K562 (cell line): ENCODE measurements around the gene SLX9. TPM values are rescaled to one million over a fixed set of nuclear protein-coding genes. Genes with fewer than 3 reads are reported as not detected.
A peak's percentile ranks its signal among the peaks of the same experiment; 100 is the strongest.

Source experiments
- AFF1 ChIP-seq, 2 experiments: fragments of 450-650 bp; IDR thresholded peaks; 2 replicates each; pipeline ENCODE4 v1.6.1; 2018; ENCODE audit warnings: mild to moderate bottlenecking in 2 of 2, low read depth in 1 of 2; ENCODE audit not compliant: partially characterized antibody in 2 of 2
- L3MBTL2 ChIP-seq: fragments of 450-650 bp; IDR thresholded peaks from 2 replicates; pipeline ENCODE4 v1.6.1; 2016; ENCODE audit warnings: mild to moderate bottlenecking, moderate library complexity
- MAX ChIP-seq: sonication (generic); formaldehyde crosslinking; IDR thresholded peaks from 2 replicates; pipeline ENCODE4 v1.9.0; 2022; ENCODE audit warnings: mild to moderate bottlenecking, missing genetic modification reagents
- RFX5 ChIP-seq: IDR thresholded peaks from 2 replicates; pipeline ENCODE4 v1.6.1; 2011; ENCODE audit warnings: low read depth, mild to moderate bottlenecking, improper control_type of control experiment, low read length
- polyA plus RNA-seq, 8 experiments: library from polyadenylated mRNA; depleted of rRNA in 4 of 8; stranded (reverse) in 5 of 8; unstranded in 3 of 8; fragments of >200 nt; fragmentation: Nextera tagmentation in 2 of 8; fragmentation: Illumina TruSeq in 1 of 8; extraction: Ambion mirVana in 2 of 8; extraction: Trizol in 1 of 8; gene quantifications; 2 replicates each; pipeline versions ENCODE4 v1.2.1 to v1.2.3, GENCODE V29; 2011 to 2014; ENCODE audit warnings: inconsistent platforms in 1 of 8, missing spikeins in 1 of 8
- total RNA-seq, 7 experiments: library from RNA; depleted of rRNA in 6 of 7; stranded (reverse); fragments of >200 nt in 6 of 7; fragmentation: Illumina TruSeq in 2 of 7; extraction: Trizol in 2 of 7; gene quantifications; 2 replicates each; pipeline versions ENCODE4 v1.2.1 to v1.2.3, GENCODE V29; 2011 to 2021; ENCODE audit warnings: low replicate concordance in 1 of 7
- TF ChIP-seq, protein P1 (sequence below): fragments of 250-450 bp; sonication (Bioruptor Pico); IDR thresholded peaks from 2 replicates; pipeline ENCODE4 v1.5.1; 2021; ENCODE audit warnings: mild to moderate bottlenecking

SLX9 gene
- total and polyA plus RNA-seq, 9 of the 15 experiments (the other 6 are each of a cell fraction or from before 2014, with no cell fraction given) = 1.2 to 75.5 (median 16.5) TPM

DNA sequence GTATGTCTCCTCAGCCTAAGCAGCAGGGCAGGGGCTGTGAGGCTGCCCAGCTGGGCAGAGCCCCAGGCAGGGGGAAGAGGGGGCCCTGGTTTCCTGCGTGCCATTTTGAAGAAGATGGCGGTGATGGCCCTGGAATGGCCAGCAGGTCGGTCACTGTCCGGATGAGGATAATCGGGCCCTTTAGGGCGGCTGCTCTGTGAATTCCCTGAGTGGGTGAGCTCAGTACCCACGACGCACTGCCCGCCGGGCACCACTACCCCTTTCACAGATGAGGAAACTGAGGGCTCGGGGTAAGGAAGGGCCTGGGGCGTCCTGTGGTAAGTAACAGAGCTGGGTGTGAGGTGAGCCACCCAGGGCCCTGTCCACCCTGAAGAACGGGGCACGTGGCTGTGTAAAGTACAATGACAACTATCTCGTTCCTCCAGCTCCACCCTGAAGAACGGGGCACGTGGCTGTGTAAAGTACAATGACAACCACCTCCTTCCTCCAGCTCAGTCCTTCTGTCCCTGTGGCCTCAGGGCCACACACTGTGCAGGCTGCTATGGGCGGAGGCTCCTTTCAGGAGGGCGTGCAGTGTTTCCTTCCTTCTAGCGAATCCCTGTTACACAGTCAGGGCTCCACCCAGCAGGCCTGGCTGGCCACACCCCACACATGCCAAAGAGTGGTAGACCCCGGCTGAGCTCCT is 42.4 kb upstream of the SLX9 start (continued):
- TF ChIP-seq AFF1 (IDR thresholded peaks at IDR 0.05; ENCODE audit: low read depth in 1 of 2, partially characterized antibody in 2 of 2) = no peak
- TF ChIP-seq, protein P1, sequence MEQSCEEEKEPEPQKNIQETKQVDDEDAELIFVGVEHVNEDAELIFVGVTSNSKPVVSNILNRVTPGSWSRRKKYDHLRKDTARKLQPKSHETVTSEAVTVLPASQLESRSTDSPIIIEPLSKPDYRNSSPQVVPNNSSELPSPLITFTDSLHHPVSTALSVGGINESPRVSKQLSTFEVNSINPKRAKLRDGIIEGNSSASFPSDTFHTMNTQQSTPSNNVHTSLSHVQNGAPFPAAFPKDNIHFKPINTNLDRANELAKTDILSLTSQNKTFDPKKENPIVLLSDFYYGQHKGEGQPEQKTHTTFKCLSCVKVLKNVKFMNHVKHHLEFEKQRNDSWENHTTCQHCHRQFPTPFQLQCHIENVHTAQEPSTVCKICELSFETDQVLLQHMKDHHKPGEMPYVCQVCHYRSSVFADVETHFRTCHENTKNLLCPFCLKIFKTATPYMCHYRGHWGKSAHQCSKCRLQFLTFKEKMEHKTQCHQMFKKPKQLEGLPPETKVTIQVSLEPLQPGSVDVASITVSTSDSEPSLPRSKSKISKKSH (CRISPR knock-in tag) = no peak
- peak; percentile 88 for TF ChIP-seq MAX (CRISPR knock-in tag)
- no peak for TF ChIP-seq RFX5
- peak; percentile 85 for TF ChIP-seq L3MBTL2
